Activated naive CD4-positive, alpha-beta T cell treated with anti-CD3 and anti-CD28 coated beads, Interleukin-2, amount 10 ng/mL, durations not matched to agents 7 days and 5 days (primary cell): ENCODE results near the gene VRTN.

Experiments
- CTCF ChIA-PET: fragments of 350-600 bp; sonication (Branson Sonifier 250); formaldehyde crosslinking; loops from one replicate; lab custom pipeline; 2021; ENCODE audit warnings: antibody characterized with exemption; lab: Charles Lee
- DNase-seq: peaks from one replicate; pipeline ENCODE4 v3.0.0-alpha.2; 2020
- H3K27ac Mint-ChIP-seq: one replicate; pipeline ENCODE4 v1.8.0; 2021; ENCODE audit warnings: mild to moderate bottlenecking, moderate library complexity, mixed read lengths
- H3K27me3 Mint-ChIP-seq: one replicate; pipeline ENCODE4 v1.8.0; 2021; ENCODE audit warnings: mild to moderate bottlenecking, mixed read lengths
- H3K36me3 Mint-ChIP-seq: one replicate; pipeline ENCODE4 v1.8.0; 2021; ENCODE audit warnings: mixed read lengths
- H3K4me1 Mint-ChIP-seq: one replicate; pipeline ENCODE4 v1.8.0; 2021; ENCODE audit warnings: mixed read lengths
- H3K4me3 Mint-ChIP-seq: one replicate; pipeline ENCODE4 v1.8.0; 2021; ENCODE audit warnings: mild to moderate bottlenecking, moderate library complexity, mixed read lengths
- H3K9me3 Mint-ChIP-seq: one replicate; pipeline ENCODE4 v1.8.0; 2021; ENCODE audit warnings: mixed read lengths

VRTN gene

GRCh38 chr14:74348241-74348734 lies at the start of gene VRTN:
VRTN (plus strand) TSS chr14:74348471; CDS start chr14:74356784, 8,313 bp downstream.
- H3K27ac Mint-ChIP-seq, result no peak within 1 kb of the TSS
- no peaks in the 10 kb centered on the region for H3K9me3 Mint-ChIP-seq
- peaks cover 42% of the 10 kb centered on the region for H3K27me3 Mint-ChIP-seq
- H3K4me1 Mint-ChIP-seq, result no peaks in the 10 kb centered on the region
- CTCF ChIA-PET, result interaction anchor here (0.5 kb wide), 1 partner anchor 24 kb away, joined by 3 read pairs; no protein-coding TSS in a partner anchor
- no peaks in the 10 kb centered on the region for H3K36me3 Mint-ChIP-seq
- H3K4me3 Mint-ChIP-seq, result no peak within 1 kb of the TSS
- DNase-seq, result no peak

- Mint-ChIP-seq H3K4me3 (no peak overlapping the region), H3K36me3 (peaks cover 13% of the 10 kb centered on the region), H3K27me3 (no peaks in the 10 kb centered on the region), H3K4me1 (peaks cover 34% of the 10 kb centered on the region), H3K27ac (peak overlapping the region; percentile 6), H3K9me3 (no peaks in the 10 kb centered on the region)
- CTCF ChIA-PET, result interaction anchor here (0.8 kb wide), 1 partner anchor 27 kb away, joined by 3 read pairs; no protein-coding TSS in a partner anchor
- no peak for DNase-seq
These were observed 49.2 kb upstream of the VRTN start for GRCh38 chr14:74299061-74299545.

GRCh38 chr14:74301594-74302151 lies 46.6 kb upstream of the VRTN start:
- Mint-ChIP-seq H3K4me1 (peaks cover 34% of the 10 kb centered on the region), H3K36me3 (peaks cover 13% of the 10 kb centered on the region), H3K9me3 (no peaks in the 10 kb centered on the region), H3K4me3 (peak overlapping the region; percentile 93), H3K27me3 (no peaks in the 10 kb centered on the region), H3K27ac (peak overlapping the region; percentile 94)
- CTCF ChIA-PET, result interaction anchor here (0.7 to 1.3 kb wide), 2 partner anchors 8 to 189 kb away, joined by 3 to 5 read pairs; no protein-coding TSS in a partner anchor
- DNase-seq, result no peak

- peak overlapping the region; percentile 93 for H3K4me3 Mint-ChIP-seq
- H3K9me3 Mint-ChIP-seq, result no peaks in the 10 kb centered on the region
- peak; percentile 33 for DNase-seq
- CTCF ChIA-PET, result interaction anchor here (1.3 kb wide), 1 partner anchor 9 kb away, joined by 5 read pairs; no protein-coding TSS in a partner anchor
- no peaks in the 10 kb centered on the region for H3K27me3 Mint-ChIP-seq
- H3K36me3 Mint-ChIP-seq, result peaks cover 13% of the 10 kb centered on the region
- peaks cover 34% of the 10 kb centered on the region for H3K4me1 Mint-ChIP-seq
- peak overlapping the region; percentile 94 for H3K27ac Mint-ChIP-seq
These were observed 46.1 kb upstream of the VRTN start for GRCh38 chr14:74302152-74302628.

- H3K27me3 Mint-ChIP-seq, result no peaks in the 10 kb centered on the region
- DNase-seq, result peak; percentile 90
- CTCF ChIA-PET, result interaction anchor here (1.3 kb wide), 1 partner anchor 9 kb away, joined by 5 read pairs; no protein-coding TSS in a partner anchor
- H3K36me3 Mint-ChIP-seq, result peaks cover 9% of the 10 kb centered on the region
- H3K9me3 Mint-ChIP-seq, result no peaks in the 10 kb centered on the region
- peaks cover 34% of the 10 kb centered on the region for H3K4me1 Mint-ChIP-seq
- peak within 1 kb of the TSS; percentile 94 for H3K27ac Mint-ChIP-seq
- peak within 1 kb of the TSS; percentile 93 for H3K4me3 Mint-ChIP-seq
These were observed 45.4 kb upstream of the VRTN start, which contains the start of gene ABCD4 for GRCh38 chr14:74302634-74303569. ABCD4 (minus strand) TSS chr14:74302934; CDS start chr14:74302912, 22 bp downstream.

GRCh38 chr14:74308695-74309094 lies 39.6 kb upstream of the VRTN start:
- Mint-ChIP-seq H3K4me1 (peaks cover 2% of the 10 kb centered on the region), H3K27me3 (peaks cover 5% of the 10 kb centered on the region), H3K4me3 (no peak overlapping the region), H3K27ac (no peak overlapping the region), H3K9me3 (no peaks in the 10 kb centered on the region), H3K36me3 (no peaks in the 10 kb centered on the region)
- CTCF ChIA-PET, result interaction anchor here (1.0 to 1.3 kb wide), 3 partner anchors 12 to 55 kb away, joined by 3 read pairs; no protein-coding TSS in a partner anchor
- no peak for DNase-seq

- Mint-ChIP-seq H3K4me1 (no peaks in the 10 kb centered on the region), H3K4me3 (no peak overlapping the region), H3K36me3 (no peaks in the 10 kb centered on the region), H3K27ac (no peak overlapping the region), H3K27me3 (peaks cover 6% of the 10 kb centered on the region), H3K9me3 (no peaks in the 10 kb centered on the region)
- CTCF ChIA-PET, result interaction anchor here (1.0 to 1.1 kb wide), 2 partner anchors 12 to 54 kb away, joined by 3 read pairs; no protein-coding TSS in a partner anchor
- no peak for DNase-seq
These were observed 38.9 kb upstream of the VRTN start for GRCh38 chr14:74309125-74310022.

- H3K4me1 Mint-ChIP-seq, result no peaks in the 10 kb centered on the region
- no peak overlapping the region for H3K27ac Mint-ChIP-seq
- no peaks in the 10 kb centered on the region for H3K36me3 Mint-ChIP-seq
- CTCF ChIA-PET, result interaction anchor here (0.8 kb wide), 1 partner anchor 13 kb away, joined by 3 read pairs; no protein-coding TSS in a partner anchor
- H3K9me3 Mint-ChIP-seq, result no peaks in the 10 kb centered on the region
- H3K4me3 Mint-ChIP-seq, result no peak overlapping the region
- H3K27me3 Mint-ChIP-seq, result peaks cover 6% of the 10 kb centered on the region
- DNase-seq, result no peak
These were observed 36.1 kb upstream of the VRTN start for GRCh38 chr14:74312161-74312560.

GRCh38 chr14:74313601-74314000 lies 34.7 kb upstream of the VRTN start:
- Mint-ChIP-seq H3K36me3 (no peaks in the 10 kb centered on the region), H3K27me3 (peaks cover 6% of the 10 kb centered on the region), H3K4me3 (no peak overlapping the region), H3K4me1 (no peaks in the 10 kb centered on the region), H3K27ac (no peak overlapping the region), H3K9me3 (no peaks in the 10 kb centered on the region)
- CTCF ChIA-PET, result interaction anchor here (0.6 to 1.1 kb wide), 2 partner anchors 19 to 406 kb away, joined by 3 read pairs; no protein-coding TSS in a partner anchor
- DNase-seq, result no peak

- no peak overlapping the region for H3K4me3 Mint-ChIP-seq
- no peaks in the 10 kb centered on the region for H3K36me3 Mint-ChIP-seq
- H3K27ac Mint-ChIP-seq, result no peak overlapping the region
- H3K4me1 Mint-ChIP-seq, result no peaks in the 10 kb centered on the region
- H3K27me3 Mint-ChIP-seq, result peaks cover 6% of the 10 kb centered on the region
- DNase-seq, result no peak
- CTCF ChIA-PET, result no interaction called here
- no peaks in the 10 kb centered on the region for H3K9me3 Mint-ChIP-seq
These were observed 33.7 kb upstream of the VRTN start for GRCh38 chr14:74314576-74314975.

- Mint-ChIP-seq H3K27me3 (peaks cover 18% of the 10 kb centered on the region), H3K27ac (no peak overlapping the region)
- CTCF ChIA-PET, result interaction anchor here (1.0 to 1.2 kb wide), 3 partner anchors 13 to 284 kb away, joined by 3 read pairs; no protein-coding TSS in a partner anchor
These were observed 23.3 kb upstream of the VRTN start for GRCh38 chr14:74324931-74325361.

GRCh38 chr14:74325446-74325845 lies 22.8 kb upstream of the VRTN start:
- Mint-ChIP-seq H3K4me3 (no peak overlapping the region), H3K4me1 (no peaks in the 10 kb centered on the region), H3K27me3 (peaks cover 18% of the 10 kb centered on the region), H3K27ac (no peak overlapping the region), H3K36me3 (no peaks in the 10 kb centered on the region), H3K9me3 (no peaks in the 10 kb centered on the region)
- no peak for DNase-seq
- CTCF ChIA-PET, result interaction anchor here (1.0 to 1.2 kb wide), 3 partner anchors 13 to 284 kb away, joined by 3 read pairs; no protein-coding TSS in a partner anchor

More at GRCh38 chr14:74324931-74325361, 23.3 kb upstream of the VRTN start:
- H3K36me3 Mint-ChIP-seq, result no peaks in the 10 kb centered on the region
- no peak overlapping the region for H3K4me3 Mint-ChIP-seq
- DNase-seq, result no peak
- no peaks in the 10 kb centered on the region for H3K9me3 Mint-ChIP-seq
- no peaks in the 10 kb centered on the region for H3K4me1 Mint-ChIP-seq
